Gastroesophageal sphincter (tissue), 4 donors: ENCODE data around the gene TBCD. TPM values are rescaled to one million over a fixed set of nuclear protein-coding genes. Genes with fewer than 3 reads are reported as not detected.

Experiments used
- ATAC-seq: fragments of 150-250 bp; one replicate; pipeline ENCODE4 v1.9.1; 2016; ENCODE audit warnings: mild to moderate bottlenecking, moderate library complexity
- H3K27ac ChIP-seq, 4 donors: fragments of 200-600 bp; sonication (generic) in 3 of 4; 1 replicate in 3 of 4; 2 replicates in 1 of 4; pipeline ENCODE4 v1.5.1; 2016 to 2019
- H3K27me3 ChIP-seq: fragments of 200-600 bp; sonication (generic); one replicate; pipeline ENCODE4 v1.5.1; 2019
- H3K36me3 ChIP-seq, 2 donors: fragments of 200-600 bp; sonication (generic); one replicate each; pipeline ENCODE4 v1.5.1; 2019; ENCODE audit warnings: control low read depth in 1 of 2
- H3K4me1 ChIP-seq, 3 donors: fragments of 200-600 bp; sonication (generic); 1 replicate in 2 of 3; 2 replicates in 1 of 3; pipeline ENCODE4 v1.5.1; 2016 to 2019; ENCODE audit warnings: control low read depth in 2 of 3
- H3K4me3 ChIP-seq, 2 donors: fragments of 200-600 bp; sonication (generic); one replicate each; pipeline ENCODE4 v1.5.1; 2019; ENCODE audit warnings: mild to moderate bottlenecking in 1 of 2, moderate library complexity in 1 of 2
- H3K9me3 ChIP-seq, 3 donors: fragments of 200-600 bp; sonication (generic); one replicate each; pipeline ENCODE4 v1.5.1; 2017 to 2019; ENCODE audit warnings: control low read depth in 2 of 3
- EP300 ChIP-seq: sonication (generic); formaldehyde crosslinking; IDR thresholded peaks from one replicate; pipeline ENCODE4 v1.6.1; 2017; ENCODE audit warnings: antibody characterized with exemption, mild to moderate bottlenecking
- POLR2A ChIP-seq, 2 donors: fragments of 450-650 bp; IDR thresholded peaks; one replicate each; pipeline ENCODE4 v1.6.1; 2017; ENCODE audit warnings: antibody characterized with exemption in 2 of 2, mild to moderate bottlenecking in 2 of 2, moderate library complexity in 1 of 2
- POLR2AphosphoS5 ChIP-seq: sonication (generic); formaldehyde crosslinking; IDR thresholded peaks from one replicate; pipeline ENCODE4 v1.6.1; 2017; ENCODE audit warnings: antibody characterized with exemption
- WGBS, 2 donors: methylation state at CpG; one replicate each; pipeline ENCODE4 v1.1.5; 2018; ENCODE audit warnings: low coverage in 1 of 2; 5-methylcytosine and 5-hydroxymethylcytosine counted together
- total RNA-seq, 4 donors: library from RNA; depleted of rRNA; stranded (reverse); fragments of >200 nt; gene quantifications; one replicate each; pipeline ENCODE4 v1.1.0, GENCODE V29; 2016
- TF ChIP-seq, protein P1 (sequence below), 4 experiments: fragments of 200-600 bp in 2 of 4; fragments of 450-650 bp in 2 of 4; sonication (generic) in 1 of 4; IDR thresholded peaks; one replicate each; pipeline ENCODE4 v1.5.1; 2017 to 2019; ENCODE audit warnings: antibody characterized with exemption in 4 of 4, mild to moderate bottlenecking in 2 of 4, moderate library complexity in 2 of 4

TBCD gene
- total RNA-seq, 4 donors from 2014 or later: 32.0 to 57.8 (median 47.0) TPM

DNA sequence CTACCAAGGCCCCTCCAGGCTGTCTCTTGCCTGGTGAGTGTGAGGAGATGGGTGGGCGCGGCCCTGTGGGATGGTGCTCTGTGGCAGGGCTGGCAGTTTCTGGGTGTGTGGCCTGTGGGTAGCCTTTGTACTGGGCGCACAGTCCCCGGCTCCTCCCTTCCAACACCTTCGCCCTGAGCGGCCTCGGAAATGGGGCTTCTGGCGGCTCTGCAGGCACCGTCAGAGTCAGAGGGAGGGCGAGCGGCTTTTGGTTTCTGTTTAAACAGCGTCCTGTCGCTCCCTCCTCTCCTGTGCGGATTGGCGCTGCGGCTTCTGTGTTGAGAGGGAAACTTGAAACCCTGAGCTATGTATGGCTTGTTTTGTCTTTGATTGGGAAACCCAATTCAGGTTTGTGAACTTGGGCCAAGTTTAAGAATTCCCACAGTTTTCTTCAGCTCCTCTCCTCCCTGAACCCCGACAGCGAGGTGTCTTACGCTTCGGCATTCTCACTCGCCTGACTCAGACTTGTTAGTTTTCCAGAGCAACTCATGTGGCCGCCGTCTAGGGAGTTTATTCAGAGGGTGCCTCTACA, 96.2 kb downstream of the TBCD start:
- WGBS, 2 donors: 77% methylated on average over 6 of the region's 23 CpGs; no CpG with 5 or more reads in 1 of the 2 donors
- no peaks in the 10 kb centered on the region for H3K27me3 ChIP-seq
- H3K4me3 ChIP-seq: peak overlapping the region in 1 of 2 donors; percentile 33
- H3K27ac ChIP-seq: peak overlapping the region in 3 of 4 donors; percentile 51 to 66 (median 63)
- H3K36me3 ChIP-seq: peaks cover 0 to 15% of the 10 kb centered on the region in 2 donors
- no peak for ATAC-seq
- no peaks in the 10 kb centered on the region for H3K9me3 ChIP-seq
- H3K4me1 ChIP-seq: peaks cover 0 to 8% (median 0%) of the 10 kb centered on the region in 3 donors
- no peak for TF ChIP-seq EP300
- TF ChIP-seq, protein P1, sequence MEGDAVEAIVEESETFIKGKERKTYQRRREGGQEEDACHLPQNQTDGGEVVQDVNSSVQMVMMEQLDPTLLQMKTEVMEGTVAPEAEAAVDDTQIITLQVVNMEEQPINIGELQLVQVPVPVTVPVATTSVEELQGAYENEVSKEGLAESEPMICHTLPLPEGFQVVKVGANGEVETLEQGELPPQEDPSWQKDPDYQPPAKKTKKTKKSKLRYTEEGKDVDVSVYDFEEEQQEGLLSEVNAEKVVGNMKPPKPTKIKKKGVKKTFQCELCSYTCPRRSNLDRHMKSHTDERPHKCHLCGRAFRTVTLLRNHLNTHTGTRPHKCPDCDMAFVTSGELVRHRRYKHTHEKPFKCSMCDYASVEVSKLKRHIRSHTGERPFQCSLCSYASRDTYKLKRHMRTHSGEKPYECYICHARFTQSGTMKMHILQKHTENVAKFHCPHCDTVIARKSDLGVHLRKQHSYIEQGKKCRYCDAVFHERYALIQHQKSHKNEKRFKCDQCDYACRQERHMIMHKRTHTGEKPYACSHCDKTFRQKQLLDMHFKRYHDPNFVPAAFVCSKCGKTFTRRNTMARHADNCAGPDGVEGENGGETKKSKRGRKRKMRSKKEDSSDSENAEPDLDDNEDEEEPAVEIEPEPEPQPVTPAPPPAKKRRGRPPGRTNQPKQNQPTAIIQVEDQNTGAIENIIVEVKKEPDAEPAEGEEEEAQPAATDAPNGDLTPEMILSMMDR (IDR thresholded peaks at IDR 0.05): no peak
- no peak for TF ChIP-seq POLR2A (IDR thresholded peaks at IDR 0.05)
- no peak for TF ChIP-seq POLR2AphosphoS5

DNA sequence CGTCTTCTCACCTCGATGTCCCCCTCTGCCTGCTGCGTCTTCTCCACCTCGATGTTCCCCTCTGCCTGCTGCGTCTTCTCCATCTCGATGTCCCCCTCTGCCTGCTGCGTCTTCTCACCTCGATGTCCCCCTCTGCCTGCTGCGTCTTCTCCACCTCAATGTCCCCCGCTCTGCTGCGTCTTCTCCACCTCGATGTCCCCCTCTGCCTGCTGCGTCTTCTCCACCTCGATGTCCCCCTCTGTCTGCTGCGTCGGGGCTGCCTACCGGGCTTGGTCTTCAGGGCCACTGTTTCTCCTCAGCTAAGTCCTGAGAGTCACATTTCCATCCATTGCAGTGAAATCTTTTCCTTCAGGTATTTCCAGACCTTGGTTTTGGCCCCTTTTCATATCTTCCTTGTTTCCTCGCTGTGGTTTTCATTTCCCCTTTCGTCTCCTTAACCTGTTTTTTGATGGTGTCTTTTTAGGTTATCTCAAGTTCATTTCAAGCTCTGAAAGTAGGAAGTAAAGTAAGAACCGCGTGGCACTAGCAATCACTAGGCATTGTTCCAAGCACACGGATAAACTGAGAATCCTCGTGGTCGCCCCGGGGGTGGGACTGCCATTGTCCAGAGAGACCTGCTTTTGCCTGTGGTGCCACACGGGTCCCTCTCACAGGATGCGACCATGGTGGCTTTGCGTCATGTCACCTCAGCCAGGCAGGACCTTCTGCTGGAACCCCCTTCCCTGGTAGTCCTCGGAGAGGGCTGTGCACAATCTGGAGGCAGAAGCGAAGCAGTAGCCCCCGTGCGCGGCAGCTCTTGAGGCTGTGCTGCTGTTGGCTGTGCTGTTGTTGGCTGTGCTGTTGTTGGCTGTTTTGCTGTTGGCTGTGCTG, 97.4 kb downstream of the TBCD start:
- no peaks in the 10 kb centered on the region for H3K9me3 ChIP-seq
- ATAC-seq: no peak
- H3K27me3 ChIP-seq: no peaks in the 10 kb centered on the region
- TF ChIP-seq POLR2AphosphoS5: no peak
- no peak for TF ChIP-seq POLR2A (IDR thresholded peaks at IDR 0.05)
- TF ChIP-seq, protein P1 (IDR thresholded peaks at IDR 0.05): no peak
- no peak for TF ChIP-seq EP300
- peaks cover 0 to 8% (median 0%) of the 10 kb centered on the region in 3 donors for H3K4me1 ChIP-seq
- H3K4me3 ChIP-seq: no peak overlapping the region
- no peak overlapping the region for H3K27ac ChIP-seq
- WGBS, 2 donors: 88 to 95% methylated on average over 10 to 23 of the region's 33 CpGs
- peaks cover 0 to 17% of the 10 kb centered on the region in 2 donors for H3K36me3 ChIP-seq

DNA sequence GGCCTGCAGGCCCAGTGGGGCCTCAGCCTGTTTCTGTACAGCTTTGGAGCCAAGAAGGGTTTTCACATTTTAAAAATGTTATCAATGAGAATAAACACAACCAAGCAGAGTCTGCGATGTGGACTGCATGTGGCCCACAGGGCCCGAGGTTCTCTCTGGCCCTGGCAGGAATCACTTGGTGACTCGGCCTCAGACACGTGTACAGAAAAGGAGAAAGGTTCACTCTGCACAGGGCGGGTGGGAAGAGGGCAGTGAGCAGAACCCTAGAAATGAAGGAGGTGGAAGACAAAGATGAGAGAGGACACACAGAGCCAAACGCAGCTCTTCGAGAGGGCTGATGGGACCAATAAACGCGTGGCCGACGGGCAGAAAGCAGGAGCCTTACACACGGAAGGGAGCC, 99.5 kb downstream of the TBCD start:
- ATAC-seq: no peak
- peaks cover 0 to 5% (median 0%) of the 10 kb centered on the region in 3 donors for H3K4me1 ChIP-seq
- H3K36me3 ChIP-seq: peaks cover 0 to 21% of the 10 kb centered on the region in 2 donors
- H3K27me3 ChIP-seq: no peaks in the 10 kb centered on the region
- H3K27ac ChIP-seq: no peak overlapping the region
- TF ChIP-seq, protein P1 (IDR thresholded peaks at IDR 0.05): no peak
- no peak for TF ChIP-seq POLR2A (IDR thresholded peaks at IDR 0.05)
- no peak for TF ChIP-seq EP300
- TF ChIP-seq POLR2AphosphoS5: no peak
- WGBS, 2 donors: 79 to 88% methylated on average over 9 to 10 of the region's 12 CpGs
- no peaks in the 10 kb centered on the region for H3K9me3 ChIP-seq
- no peak overlapping the region for H3K4me3 ChIP-seq

DNA sequence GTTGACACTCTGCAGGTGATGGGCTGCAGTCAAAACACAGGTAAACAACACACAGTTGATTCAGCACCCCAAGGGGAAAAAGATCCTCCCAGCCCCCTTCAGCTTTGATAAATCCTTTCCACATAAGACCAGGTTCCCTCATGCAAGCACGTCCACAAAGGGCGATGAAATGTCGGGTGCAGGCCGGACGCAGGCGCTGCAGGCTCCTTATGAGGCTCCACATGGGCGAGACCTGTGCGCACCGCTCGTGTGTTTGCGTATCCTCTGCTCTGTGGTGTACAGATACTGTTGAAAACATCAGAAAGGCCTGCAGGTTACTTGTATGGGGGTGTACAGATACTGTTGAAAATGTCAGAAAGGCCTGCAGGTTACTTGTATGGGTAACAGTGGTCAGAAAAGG, 102.4 kb downstream of the TBCD start:
- Histone ChIP-seq H3K9me3 (no peaks in the 10 kb centered on the region), H3K27ac (no peak overlapping the region), H3K36me3 (peaks cover 0 to 14% of the 10 kb centered on the region in 2 donors), H3K27me3 (no peaks in the 10 kb centered on the region), H3K4me1 (peaks cover 0 to under 1% (median 0%) of the 10 kb centered on the region in 3 donors), H3K4me3 (no peak overlapping the region)
- no peak for ATAC-seq
- 91% methylated on average over 10 of the region's 11 CpGs; no CpG with 5 or more reads in 1 of the 2 donors for WGBS, 2 donors
- TF ChIP-seq, protein P1 (IDR thresholded peaks at IDR 0.05): no peak
- TF ChIP-seq POLR2AphosphoS5 (no peak), EP300 (no peak), POLR2A (IDR thresholded peaks at IDR 0.05) (no peak)
